CD4-positive, alpha-beta T cell (primary cell): ENCODE results near the gene IRF5. TPM values are rescaled to one million over a fixed set of nuclear protein-coding genes. Genes with fewer than 3 reads are reported as not detected.

ENCODE experiments used
- ATAC-seq: fragments of 200-7000 bp; cut with Tn5 transposase; one replicate; pipeline ENCODE4 v1.10.0; 2022; ENCODE audit warnings: mild to moderate bottlenecking; ENCODE audit not compliant: poor library complexity
- CTCF ChIA-PET: fragments of 350-600 bp; sonication (Branson Sonifier 250); formaldehyde crosslinking; loops from one replicate; lab custom pipeline; 2021; ENCODE audit warnings: antibody characterized with exemption, inconsistent platforms; lab: Charles Lee
- POLR2A ChIA-PET: fragments of 350-600 bp; sonication (Branson Sonifier 250); formaldehyde crosslinking; loops from one replicate; lab custom pipeline; 2021; ENCODE audit warnings: antibody characterized with exemption, inconsistent platforms; lab: Charles Lee
- DNase-seq, 14 experiments: peaks; one replicate each; pipeline ENCODE4 v3.0.0-alpha.2; 2013 to 2020; ENCODE audit warnings: mixed read lengths in 2 of 14
- H3K27ac ChIP-seq, 2 donors: one replicate each; pipeline versions ENCODE4 v1.5.1 to v1.7.0; 2013; ENCODE audit warnings: low read length in 2 of 2, low read depth in 1 of 2, mild to moderate bottlenecking in 1 of 2
- H3K27me3 ChIP-seq, 2 experiments: 1 replicate in 1 of 2; 2 replicates in 1 of 2; pipeline versions ENCODE4 v1.6.1 to v1.7.0; 2013; ENCODE audit warnings: low read length in 2 of 2, control low read depth in 1 of 2, mild to moderate bottlenecking in 1 of 2, moderate library complexity in 1 of 2; ENCODE audit not compliant: insufficient read depth in 2 of 2, control insufficient read depth in 1 of 2
- H3K36me3 ChIP-seq: one replicate; pipeline ENCODE4 v1.6.1; 2013; ENCODE audit warnings: low read length, control low read depth; ENCODE audit not compliant: insufficient read depth
- H3K4me1 ChIP-seq: one replicate; pipeline ENCODE4 v1.6.1; 2013; ENCODE audit warnings: low read length, control low read depth; ENCODE audit not compliant: insufficient read depth
- H3K4me3 ChIP-seq: one replicate; pipeline ENCODE4 v1.5.1; 2013; ENCODE audit warnings: mild to moderate bottlenecking, low read length, moderate library complexity
- H3K9me3 ChIP-seq, 2 experiments: 1 replicate in 1 of 2; 2 replicates in 1 of 2; pipeline versions ENCODE4 v1.6.1 to v1.7.0; 2013; ENCODE audit warnings: low read length in 2 of 2, mild to moderate bottlenecking in 2 of 2, control low read depth in 1 of 2, moderate library complexity in 1 of 2; ENCODE audit not compliant: control insufficient read depth in 1 of 2, insufficient read depth in 1 of 2
- H3K27ac Mint-ChIP-seq: one replicate; pipeline ENCODE4 v1.8.0; 2020; ENCODE audit warnings: mixed read lengths
- H3K27me3 Mint-ChIP-seq: one replicate; pipeline ENCODE4 v1.8.0; 2021; ENCODE audit warnings: mixed read lengths
- H3K36me3 Mint-ChIP-seq: one replicate; pipeline ENCODE4 v1.8.0; 2021; ENCODE audit warnings: low read depth, mixed read lengths
- H3K4me1 Mint-ChIP-seq: one replicate; pipeline ENCODE4 v1.8.0; 2021; ENCODE audit warnings: low read depth, mixed read lengths
- H3K4me3 Mint-ChIP-seq: one replicate; pipeline ENCODE4 v1.8.0; 2020; ENCODE audit warnings: mild to moderate bottlenecking, mixed read lengths
- H3K9me3 Mint-ChIP-seq: one replicate; pipeline ENCODE4 v1.8.0; 2020; ENCODE audit warnings: mixed read lengths
- intact Hi-C, 2 experiments: fragments of 100-400 bp; cut with DNase I in 1 of 2; cut with micrococcal nuclease in 1 of 2; formaldehyde crosslinking; loops; one replicate each; pipeline versions ENCODE4 v1.15.1 to v1.9.0; 2023 to 2025; cut with DNase I, micrococcal nuclease
- total RNA-seq, 174 experiments: library from RNA in 2 of 174; stranded (reverse) in 2 of 174; gene quantifications; one replicate each; pipeline ENCODE4 v1.2.3 and lab custom pipeline; 2021 to 2026
- TF ChIP-seq, protein P1 (sequence below): fragments of 200-600 bp; IDR thresholded peaks from one replicate; pipeline ENCODE4 v1.8.0; 2022; ENCODE audit warnings: antibody characterized with exemption, mild to moderate bottlenecking

The IRF5 gene
- total RNA-seq, 2 experiments from 2014 or later: 1.7 to 1.8 TPM

DNA sequence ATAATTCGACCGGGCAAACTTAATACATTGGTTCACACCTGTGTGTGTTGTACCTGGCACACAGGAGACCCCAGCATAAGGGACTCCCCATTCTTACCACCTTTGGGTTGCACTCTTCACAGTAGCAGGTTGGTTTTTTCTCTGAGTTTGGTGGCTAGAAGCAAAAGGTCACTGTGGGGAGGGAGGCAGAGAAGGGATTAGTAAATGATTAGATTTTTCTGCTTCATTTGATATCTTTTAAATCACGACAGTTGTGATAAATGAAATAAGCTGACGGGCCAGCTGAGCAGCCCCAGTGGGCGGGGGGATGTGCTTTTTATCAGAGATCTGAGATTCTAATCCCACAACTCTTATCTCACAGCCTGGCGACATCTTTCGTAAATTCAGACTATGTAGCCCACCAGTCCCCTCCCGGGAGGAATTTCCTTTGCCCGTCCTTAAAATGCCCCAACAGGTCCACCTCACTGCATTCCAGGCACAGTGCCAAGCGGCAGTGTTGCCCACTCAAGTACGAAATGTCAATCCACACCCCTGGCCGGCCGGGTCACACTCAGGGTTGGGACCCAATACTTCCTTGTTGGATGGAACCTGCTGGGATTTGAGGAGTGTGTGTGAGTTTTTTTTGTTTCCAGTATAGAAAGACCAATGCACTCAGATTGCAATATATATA, 16.7 kb upstream of the IRF5 start:
- no peaks in the 10 kb centered on the region for H3K4me1 Mint-ChIP-seq
- Histone ChIP-seq H3K9me3 (peaks cover 0 to 8% of the 10 kb centered on the region in 2 experiments), H3K4me1 (no peaks in the 10 kb centered on the region), H3K4me3 (no peak overlapping the region), H3K27me3 (peaks cover 7 to 10% of the 10 kb centered on the region in 2 experiments), H3K27ac (no peak overlapping the region), H3K36me3 (no peaks in the 10 kb centered on the region)
- TF ChIP-seq, protein P1, sequence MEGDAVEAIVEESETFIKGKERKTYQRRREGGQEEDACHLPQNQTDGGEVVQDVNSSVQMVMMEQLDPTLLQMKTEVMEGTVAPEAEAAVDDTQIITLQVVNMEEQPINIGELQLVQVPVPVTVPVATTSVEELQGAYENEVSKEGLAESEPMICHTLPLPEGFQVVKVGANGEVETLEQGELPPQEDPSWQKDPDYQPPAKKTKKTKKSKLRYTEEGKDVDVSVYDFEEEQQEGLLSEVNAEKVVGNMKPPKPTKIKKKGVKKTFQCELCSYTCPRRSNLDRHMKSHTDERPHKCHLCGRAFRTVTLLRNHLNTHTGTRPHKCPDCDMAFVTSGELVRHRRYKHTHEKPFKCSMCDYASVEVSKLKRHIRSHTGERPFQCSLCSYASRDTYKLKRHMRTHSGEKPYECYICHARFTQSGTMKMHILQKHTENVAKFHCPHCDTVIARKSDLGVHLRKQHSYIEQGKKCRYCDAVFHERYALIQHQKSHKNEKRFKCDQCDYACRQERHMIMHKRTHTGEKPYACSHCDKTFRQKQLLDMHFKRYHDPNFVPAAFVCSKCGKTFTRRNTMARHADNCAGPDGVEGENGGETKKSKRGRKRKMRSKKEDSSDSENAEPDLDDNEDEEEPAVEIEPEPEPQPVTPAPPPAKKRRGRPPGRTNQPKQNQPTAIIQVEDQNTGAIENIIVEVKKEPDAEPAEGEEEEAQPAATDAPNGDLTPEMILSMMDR: no peak
- intact Hi-C loops: no loop called here
- DNase-seq (no peak), ATAC-seq (no peak)
- no peaks in the 10 kb centered on the region for H3K36me3 Mint-ChIP-seq
- H3K27me3 Mint-ChIP-seq: peaks cover 30% of the 10 kb centered on the region
- no peak overlapping the region for H3K27ac Mint-ChIP-seq
- ChIA-PET POLR2A (no interaction called here), CTCF (no interaction called here)
- H3K9me3 Mint-ChIP-seq: no peaks in the 10 kb centered on the region
- H3K4me3 Mint-ChIP-seq: no peak overlapping the region

DNA sequence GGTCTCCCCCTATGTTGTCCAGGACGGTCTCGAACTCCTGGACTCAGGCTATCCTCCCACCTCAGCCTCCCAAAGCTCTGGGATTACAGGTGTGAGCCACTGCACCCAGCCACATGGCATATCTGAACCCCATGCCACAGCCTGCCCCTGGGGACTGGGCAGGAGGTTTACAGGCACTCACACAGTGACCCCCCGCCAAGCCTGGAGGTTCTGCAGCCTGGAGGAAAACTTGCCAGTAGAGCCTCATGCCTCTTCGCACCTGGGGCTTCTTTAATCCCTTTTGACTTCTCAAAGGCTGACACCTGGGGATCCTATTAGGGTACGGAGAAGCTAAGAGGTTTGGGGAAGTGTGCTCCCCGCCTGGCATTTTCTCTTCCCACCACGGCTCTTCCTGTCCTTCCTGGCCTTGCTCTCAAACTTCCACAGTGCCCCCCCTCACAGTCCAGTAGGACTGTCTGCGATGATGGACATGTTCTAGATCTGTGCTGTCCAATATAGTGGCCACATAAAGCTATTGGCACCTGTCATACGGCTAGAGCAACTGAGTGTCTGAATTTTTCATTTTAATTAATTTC, 15.8 kb upstream of the IRF5 start:
- intact Hi-C loops: no loop called here
- Mint-ChIP-seq H3K9me3 (no peaks in the 10 kb centered on the region), H3K4me3 (no peak overlapping the region), H3K4me1 (no peaks in the 10 kb centered on the region), H3K36me3 (no peaks in the 10 kb centered on the region), H3K27ac (no peak overlapping the region), H3K27me3 (peaks cover 22% of the 10 kb centered on the region)
- Histone ChIP-seq H3K9me3 (peaks cover 0 to 3% of the 10 kb centered on the region in 2 experiments), H3K27ac (no peak overlapping the region), H3K4me1 (no peaks in the 10 kb centered on the region), H3K27me3 (peaks cover 3% of the 10 kb centered on the region in 2 experiments), H3K4me3 (no peak overlapping the region), H3K36me3 (no peaks in the 10 kb centered on the region)
- TF ChIP-seq, protein P1: no peak
- ATAC-seq (no peak), DNase-seq (no peak)
- ChIA-PET CTCF (no interaction called here), POLR2A (no interaction called here)

DNA sequence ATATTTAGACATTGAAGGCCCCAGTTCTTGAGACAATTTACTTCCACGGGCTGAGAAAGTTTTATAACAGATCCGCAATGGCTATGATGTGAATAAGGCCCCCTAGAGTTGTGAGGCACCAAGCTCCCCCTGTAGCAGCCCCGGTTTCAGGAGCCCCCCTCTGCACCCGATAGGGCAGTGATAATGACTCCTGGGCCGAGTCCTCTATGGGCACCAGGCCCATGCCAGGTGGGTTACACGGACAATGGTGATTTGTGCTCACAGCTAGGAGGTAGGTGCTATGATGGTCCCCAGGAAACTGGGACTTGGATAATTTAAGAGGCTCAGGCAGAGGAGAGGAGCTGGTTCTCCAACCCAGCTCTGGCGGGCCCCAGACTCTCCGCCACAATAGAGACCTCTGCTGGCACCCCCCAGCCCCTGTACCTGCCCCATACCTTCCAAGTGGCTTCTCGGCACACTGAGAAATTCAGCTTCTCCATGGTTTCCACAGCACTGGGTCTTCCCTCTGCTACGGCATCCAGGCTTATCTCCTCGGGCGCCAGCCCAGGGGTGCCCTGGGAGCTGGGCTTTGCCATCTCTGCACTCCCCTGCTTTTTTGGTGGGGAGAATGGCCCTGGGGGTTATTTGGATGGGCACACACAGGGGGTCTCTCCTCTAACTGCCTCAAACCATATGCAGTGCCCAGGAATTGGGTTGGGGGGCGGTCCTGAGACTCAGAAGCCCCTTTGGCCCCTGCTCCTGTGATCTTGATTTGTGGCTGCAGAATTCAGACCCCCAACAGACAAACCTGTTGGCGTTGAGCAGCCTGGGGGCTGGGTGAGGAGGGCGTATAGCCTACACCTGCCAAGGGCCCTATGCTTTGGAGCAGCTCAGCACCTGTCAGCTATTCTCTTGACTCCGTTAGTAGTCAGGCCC, 15.0 kb upstream of the IRF5 start:
- ChIA-PET CTCF (no interaction called here), POLR2A (no interaction called here)
- ATAC-seq (no peak), DNase-seq (no peak)
- peaks cover 0 to 6% of the 10 kb centered on the region in 2 experiments for H3K27me3 ChIP-seq
- Mint-ChIP-seq H3K4me3 (no peak overlapping the region), H3K27me3 (peaks cover 17% of the 10 kb centered on the region), H3K4me1 (no peaks in the 10 kb centered on the region), H3K9me3 (no peaks in the 10 kb centered on the region), H3K36me3 (no peaks in the 10 kb centered on the region), H3K27ac (no peak overlapping the region)
- H3K9me3 ChIP-seq: no peaks in the 10 kb centered on the region
- H3K4me3 ChIP-seq: no peak overlapping the region
- H3K36me3 ChIP-seq: no peaks in the 10 kb centered on the region
- intact Hi-C loops: no loop called here
- H3K4me1 ChIP-seq: no peaks in the 10 kb centered on the region
- TF ChIP-seq, protein P1: no peak
- no peak overlapping the region for H3K27ac ChIP-seq
